Cardiac muscle cell (in vitro differentiated cells and primary cell): ENCODE results near the gene DOCK8. TPM values are rescaled to one million over a fixed set of nuclear protein-coding genes. Genes with fewer than 3 reads are reported as not detected.
A peak's percentile ranks its signal among the peaks of the same experiment; 100 is the strongest.

Source experiments
- DNase-seq, 2 donors: peaks; one replicate each; pipeline versions ENCODE4 v3.0.0 to v3.0.0-alpha.2; 2010 to 2017; ENCODE audit warnings: low read depth in 1 of 2, low spot score in 1 of 2
- H3K27ac ChIP-seq: fragments of 200-600 bp; sonication (generic); 2 replicates; pipeline ENCODE4 v1.5.1; 2016
- H3K27me3 ChIP-seq: fragments of 200-600 bp; sonication (generic); 2 replicates; pipeline ENCODE4 v1.6.0; 2016; ENCODE audit warnings: control low read depth
- H3K36me3 ChIP-seq: fragments of 200-600 bp; sonication (generic); 2 replicates; pipeline ENCODE4 v1.5.1; 2016; ENCODE audit warnings: control low read depth
- H3K4me1 ChIP-seq: fragments of 200-600 bp; sonication (generic); 2 replicates; pipeline ENCODE4 v1.8.1; 2017; ENCODE audit warnings: low read depth, mild to moderate bottlenecking, mixed run types
- H3K4me3 ChIP-seq: fragments of 200-600 bp; sonication (generic); 2 replicates; pipeline ENCODE4 v1.5.1; 2016; ENCODE audit warnings: mild to moderate bottlenecking
- H3K9me3 ChIP-seq: fragments of 200-600 bp; sonication (generic); 2 replicates; pipeline ENCODE4 v1.5.1; 2017; ENCODE audit warnings: low read depth, mild to moderate bottlenecking, control low read depth
- CTCF ChIP-seq: IDR thresholded peaks from 2 replicates; pipeline ENCODE4 v1.5.1; 2012; ENCODE audit warnings: low read depth, mild to moderate bottlenecking, low read length
- polyA plus RNA-seq: library from polyadenylated mRNA; unstranded; fragments of >200 nt; fragmentation: Nextera tagmentation; extraction: Ambion mirVana; gene quantifications from 2 replicates; pipeline ENCODE4 v1.2.1, GENCODE V29; 2016
- total RNA-seq: library from RNA; depleted of rRNA; stranded (reverse); fragments of >200 nt; gene quantifications from 2 replicates; pipeline ENCODE4 v1.2.3, GENCODE V29; 2016

DOCK8 gene
- total and polyA plus RNA-seq, 2 experiments from 2014 or later: 2.0 TPM; not detected in 1

- H3K27ac ChIP-seq: no peak overlapping the region
- DNase-seq: peak in 1 of 2 donors; percentile 66
- no peak for TF ChIP-seq CTCF
These were observed 175.1 kb downstream of the DOCK8 start for GRCh38 chr9:389758-390157.

GRCh38 chr9:392077-392804, 177.6 kb downstream of the DOCK8 start:
- no peaks in the 10 kb centered on the region for H3K9me3 ChIP-seq
- DNase-seq: no peak
- H3K36me3 ChIP-seq: no peaks in the 10 kb centered on the region
- no peaks in the 10 kb centered on the region for H3K27me3 ChIP-seq
- H3K4me1 ChIP-seq: no peaks in the 10 kb centered on the region
- no peak for TF ChIP-seq CTCF
- no peak overlapping the region for H3K27ac ChIP-seq
- H3K4me3 ChIP-seq: no peak overlapping the region

More at GRCh38 chr9:389758-390157, 175.1 kb downstream of the DOCK8 start:
- Histone ChIP-seq H3K27me3 (no peaks in the 10 kb centered on the region), H3K4me3 (no peak overlapping the region), H3K4me1 (no peaks in the 10 kb centered on the region), H3K9me3 (no peaks in the 10 kb centered on the region), H3K36me3 (no peaks in the 10 kb centered on the region)

- Histone ChIP-seq H3K36me3 (no peaks in the 10 kb centered on the region), H3K4me3 (no peak overlapping the region), H3K9me3 (no peaks in the 10 kb centered on the region), H3K4me1 (no peaks in the 10 kb centered on the region), H3K27ac (no peak overlapping the region), H3K27me3 (no peaks in the 10 kb centered on the region)
- TF ChIP-seq CTCF: no peak
- DNase-seq: no peak
These were observed 179.8 kb downstream of the DOCK8 start for GRCh38 chr9:394347-395052.

- no peak for DNase-seq
- Histone ChIP-seq H3K27ac (no peak overlapping the region), H3K4me3 (no peak overlapping the region), H3K9me3 (no peaks in the 10 kb centered on the region), H3K36me3 (no peaks in the 10 kb centered on the region), H3K4me1 (no peaks in the 10 kb centered on the region), H3K27me3 (no peaks in the 10 kb centered on the region)
- TF ChIP-seq CTCF: no peak
These were observed 181.7 kb downstream of the DOCK8 start for GRCh38 chr9:396396-396795.

GRCh38 chr9:398085-398484, 183.4 kb downstream of the DOCK8 start:
- H3K36me3 ChIP-seq: no peaks in the 10 kb centered on the region
- no peaks in the 10 kb centered on the region for H3K4me1 ChIP-seq
- no peak overlapping the region for H3K27ac ChIP-seq
- H3K27me3 ChIP-seq: no peaks in the 10 kb centered on the region
- DNase-seq: no peak
- no peaks in the 10 kb centered on the region for H3K9me3 ChIP-seq
- TF ChIP-seq CTCF: no peak
- H3K4me3 ChIP-seq: no peak overlapping the region
